ENCODE data around the gene IL10RA. TPM values are rescaled to one million over a fixed set of nuclear protein-coding genes. Genes with fewer than 3 reads are reported as not detected.
A peak's percentile ranks its signal among the peaks of the same experiment; 100 is the strongest.

IL10RA gene
- total RNA-seq, 2 donors from 2014 or later: 4.6 to 11.4 TPM

- H3K36me3 ChIP-seq: no peaks in the 10 kb centered on the region
- no peak overlapping the region for H3K27ac ChIP-seq
- no peaks in the 10 kb centered on the region for H3K27me3 ChIP-seq
- no peaks in the 10 kb centered on the region for H3K9me3 ChIP-seq
- no peaks in the 10 kb centered on the region for H3K4me1 ChIP-seq
- TF ChIP-seq CTCF (IDR thresholded peaks at IDR 0.05): no peak
- DNase-seq (ENCODE audit: low spot score): no peak
- no peak overlapping the region for H3K4me3 ChIP-seq
Measured at GRCh38 chr11:118046051-118046963, 60.1 kb downstream of the IL10RA start.

- Histone ChIP-seq H3K9me3 (no peaks in the 10 kb centered on the region), H3K27ac (no peak overlapping the region), H3K27me3 (no peaks in the 10 kb centered on the region), H3K4me1 (no peaks in the 10 kb centered on the region), H3K4me3 (no peak overlapping the region), H3K36me3 (no peaks in the 10 kb centered on the region)
- no peak for TF ChIP-seq CTCF (IDR thresholded peaks at IDR 0.05)
- peak; percentile 38 for DNase-seq (ENCODE audit: low spot score)
Measured at GRCh38 chr11:118046964-118047700, 60.9 kb downstream of the IL10RA start.

DNA sequence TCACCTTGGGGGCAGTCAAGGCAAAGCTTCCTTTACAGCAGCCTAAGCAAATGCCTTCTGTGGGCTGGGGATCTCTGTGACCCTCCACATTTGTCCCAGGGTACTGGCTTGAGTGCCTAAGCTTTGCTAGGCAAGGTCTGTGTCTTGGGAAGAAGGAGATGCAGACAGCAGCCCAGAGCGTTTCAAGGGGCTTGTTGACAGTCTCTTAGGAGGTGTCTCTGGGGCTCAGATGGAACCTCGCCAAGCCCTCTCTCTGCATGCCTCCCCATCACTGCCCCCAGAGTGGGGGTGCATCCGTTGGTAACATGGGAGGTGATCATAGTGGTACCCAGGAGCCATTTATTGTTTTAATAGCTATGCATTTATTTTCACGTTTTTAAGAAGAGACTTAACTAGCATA is 61.6 kb downstream of the IL10RA start:
- DNase-seq (ENCODE audit: low spot score): peak; percentile 28
- no peak for TF ChIP-seq CTCF (IDR thresholded peaks at IDR 0.05)
- Histone ChIP-seq H3K36me3 (no peaks in the 10 kb centered on the region), H3K27ac (no peak overlapping the region), H3K27me3 (no peaks in the 10 kb centered on the region), H3K4me3 (no peak overlapping the region), H3K4me1 (no peaks in the 10 kb centered on the region), H3K9me3 (no peaks in the 10 kb centered on the region)

DNA sequence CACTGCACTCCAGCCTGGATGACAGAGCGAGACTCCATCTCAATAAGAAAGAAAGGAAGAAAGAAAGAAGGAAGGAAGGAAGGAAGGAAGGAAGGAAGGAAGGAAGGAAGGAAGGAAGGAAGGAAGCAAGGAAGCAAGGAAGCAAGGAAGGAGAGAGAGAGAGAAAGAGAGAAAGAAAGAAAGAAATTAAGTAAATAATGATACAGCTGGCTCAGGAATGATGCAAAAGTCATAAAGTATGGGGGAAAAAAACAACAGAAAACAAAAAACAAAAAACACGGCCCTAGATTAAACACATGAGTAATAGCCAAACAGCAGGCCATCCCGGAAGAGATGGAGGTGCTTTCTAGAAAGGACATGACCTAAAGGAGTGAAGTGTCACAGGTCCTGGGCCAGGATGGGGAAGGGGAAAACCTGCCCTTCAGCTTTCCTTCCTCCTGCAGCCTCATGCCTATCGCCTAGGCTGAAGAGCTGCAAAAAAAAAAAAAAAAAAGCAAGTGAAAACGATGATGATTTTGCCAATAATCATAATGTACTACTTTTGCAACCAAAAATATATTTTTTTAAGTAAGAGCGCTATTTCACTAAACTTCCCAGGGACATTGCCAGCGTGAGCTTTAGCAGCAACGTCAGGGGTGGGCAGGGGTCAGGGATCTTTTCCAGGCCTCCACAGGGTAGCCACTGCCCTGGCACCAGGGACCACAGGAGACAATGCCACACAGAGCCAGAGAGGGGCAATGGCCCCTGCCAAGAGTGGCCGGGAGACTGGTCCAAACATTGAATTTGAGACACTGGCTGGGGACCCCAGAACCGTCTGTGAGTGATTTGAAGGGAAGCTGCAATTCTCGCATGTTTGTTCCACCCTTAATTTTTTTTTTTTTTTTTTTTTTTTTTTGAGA is 62.5 kb downstream of the IL10RA start:
- TF ChIP-seq CTCF (IDR thresholded peaks at IDR 0.05): no peak
- H3K36me3 ChIP-seq: no peaks in the 10 kb centered on the region
- peak; percentile 43 for DNase-seq (ENCODE audit: low spot score)
- no peaks in the 10 kb centered on the region for H3K9me3 ChIP-seq
- H3K4me3 ChIP-seq: no peak overlapping the region
- H3K4me1 ChIP-seq: no peaks in the 10 kb centered on the region
- H3K27ac ChIP-seq: no peak overlapping the region
- no peaks in the 10 kb centered on the region for H3K27me3 ChIP-seq

DNA sequence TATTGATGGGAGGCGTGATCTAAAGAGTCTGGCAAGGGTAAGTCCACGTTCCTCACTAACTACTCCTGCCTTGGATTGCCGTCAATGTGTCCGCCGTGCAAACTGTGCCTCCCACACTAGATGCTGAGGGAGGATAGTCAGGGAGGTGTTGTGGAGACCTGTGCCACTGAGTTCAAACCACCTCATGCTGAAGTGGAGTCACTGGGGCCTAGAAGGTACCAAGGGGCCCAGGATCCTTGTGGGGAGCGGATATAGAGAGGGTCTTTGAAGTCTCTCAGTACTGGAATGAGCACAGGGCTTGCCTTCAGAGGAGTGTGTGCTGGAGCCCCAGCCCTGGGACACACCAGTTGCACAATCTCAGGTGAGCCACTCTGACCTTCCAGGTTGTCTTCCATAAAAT is 63.6 kb downstream of the IL10RA start:
- peak; percentile 30 for DNase-seq (ENCODE audit: low spot score)
- Histone ChIP-seq H3K9me3 (no peaks in the 10 kb centered on the region), H3K27me3 (no peaks in the 10 kb centered on the region), H3K27ac (no peak overlapping the region), H3K36me3 (no peaks in the 10 kb centered on the region), H3K4me3 (no peak overlapping the region), H3K4me1 (no peaks in the 10 kb centered on the region)
- no peak for TF ChIP-seq CTCF (IDR thresholded peaks at IDR 0.05)

All from right atrium auricular region (tissue), 2 donors.